BLaER1 (cell line): ENCODE measurements around the gene MOB4.

Experiments
- H3K27ac ChIP-seq: shearing (Covaris generic); formaldehyde crosslinking; 2 replicates; pipeline ENCODE4 v1.8.1; 2022
- H3K27me3 ChIP-seq: shearing (Covaris generic); formaldehyde crosslinking; 2 replicates; pipeline ENCODE4 v1.8.1; 2022
- H3K36me3 ChIP-seq: shearing (Covaris generic); formaldehyde crosslinking; 2 replicates; pipeline ENCODE4 v1.8.1; 2022
- H3K4me1 ChIP-seq: shearing (Covaris generic); formaldehyde crosslinking; 2 replicates; pipeline ENCODE4 v1.8.1; 2022
- H3K4me2 ChIP-seq: shearing (Covaris generic); formaldehyde crosslinking; 2 replicates; pipeline ENCODE4 v1.8.1; 2022
- H3K4me3 ChIP-seq: shearing (Covaris generic); formaldehyde crosslinking; 2 replicates; pipeline ENCODE4 v1.8.1; 2022
- H3K9ac ChIP-seq: shearing (Covaris generic); formaldehyde crosslinking; 2 replicates; pipeline ENCODE4 v1.8.1; 2022
- H3K9me3 ChIP-seq: shearing (Covaris generic); formaldehyde crosslinking; 2 replicates; pipeline ENCODE4 v1.8.1; 2022
- H4K20me1 ChIP-seq: shearing (Covaris generic); formaldehyde crosslinking; 2 replicates; pipeline ENCODE4 v1.8.1; 2022
- Cebpa-rat ChIP-seq: shearing (Covaris generic); IDR thresholded peaks from 2 replicates; pipeline ENCODE4 v1.8.1; 2022

MOB4 gene

DNA sequence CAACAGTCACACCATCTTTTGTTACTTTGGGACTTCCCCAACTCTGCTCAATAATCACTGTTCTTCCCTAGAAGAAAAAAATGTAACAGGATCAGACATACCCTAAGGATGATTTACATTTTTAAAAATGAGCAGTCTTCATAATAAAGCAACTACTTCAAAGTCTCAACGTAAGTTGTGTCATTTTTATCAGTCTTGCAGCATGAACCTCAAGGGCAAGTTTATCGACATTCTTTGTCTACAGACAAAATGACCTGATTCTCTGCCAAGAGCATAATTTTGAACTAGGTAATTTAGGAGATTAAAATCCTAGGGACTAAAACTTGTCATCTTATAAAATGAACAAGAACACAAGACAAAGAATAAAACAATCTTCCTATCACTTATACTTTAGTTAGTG, 18.5 kb upstream of the MOB4 start:
- Histone ChIP-seq H3K36me3 (peaks cover 68% of the 10 kb centered on the region), H3K4me1 (peaks cover 43% of the 10 kb centered on the region), H3K9ac (peak overlapping the region; percentile 90), H3K4me2 (peak overlapping the region; percentile 84), H3K4me3 (peak overlapping the region; percentile 87), H3K27me3 (no peaks in the 10 kb centered on the region), H4K20me1 (peaks cover 83% of the 10 kb centered on the region), H3K9me3 (no peaks in the 10 kb centered on the region), H3K27ac (no peak overlapping the region)
- no peak for TF ChIP-seq Cebpa-rat

DNA sequence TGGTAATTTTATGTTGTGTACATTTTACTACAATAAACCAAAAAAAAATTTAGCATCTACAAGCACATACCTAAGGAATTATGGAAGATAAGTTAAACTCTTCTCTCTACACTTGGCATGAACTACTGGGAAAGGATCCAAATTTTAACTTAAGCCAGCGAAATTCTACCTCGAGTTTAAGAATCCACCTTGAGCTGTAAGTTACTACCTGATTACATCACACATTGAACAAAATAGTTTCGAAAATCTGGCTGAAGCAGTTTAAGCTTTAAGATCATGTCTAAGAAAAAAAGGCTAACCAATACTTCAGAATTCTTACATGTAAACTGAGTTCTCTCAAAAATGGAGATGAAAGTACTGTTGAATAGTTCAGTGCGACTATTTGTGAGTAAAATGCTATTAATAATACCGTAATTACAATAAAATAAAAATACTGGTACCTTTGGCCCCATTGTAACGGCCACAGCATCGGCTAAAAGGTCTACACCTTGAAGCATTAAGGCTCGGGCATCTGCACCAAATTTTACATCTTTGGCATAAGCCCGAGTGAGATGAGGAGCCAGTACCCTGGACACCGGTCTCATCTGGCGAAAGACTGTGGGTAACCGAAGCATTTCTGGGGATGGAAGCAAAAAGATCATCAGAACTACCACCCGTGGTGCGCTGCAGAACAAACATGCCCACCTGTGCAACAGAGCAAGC, 17.5 kb upstream of the MOB4 start:
- peak overlapping the region; percentile 84 for H3K4me2 ChIP-seq
- peaks cover 83% of the 10 kb centered on the region for H4K20me1 ChIP-seq
- H3K27ac ChIP-seq = peak overlapping the region; percentile 95
- H3K9ac ChIP-seq = peak overlapping the region; percentile 90
- peak overlapping the region; percentile 87 for H3K4me3 ChIP-seq
- H3K27me3 ChIP-seq = no peaks in the 10 kb centered on the region
- H3K4me1 ChIP-seq = peaks cover 49% of the 10 kb centered on the region
- H3K9me3 ChIP-seq = no peaks in the 10 kb centered on the region
- peaks cover 65% of the 10 kb centered on the region for H3K36me3 ChIP-seq
- no peak for TF ChIP-seq Cebpa-rat

DNA sequence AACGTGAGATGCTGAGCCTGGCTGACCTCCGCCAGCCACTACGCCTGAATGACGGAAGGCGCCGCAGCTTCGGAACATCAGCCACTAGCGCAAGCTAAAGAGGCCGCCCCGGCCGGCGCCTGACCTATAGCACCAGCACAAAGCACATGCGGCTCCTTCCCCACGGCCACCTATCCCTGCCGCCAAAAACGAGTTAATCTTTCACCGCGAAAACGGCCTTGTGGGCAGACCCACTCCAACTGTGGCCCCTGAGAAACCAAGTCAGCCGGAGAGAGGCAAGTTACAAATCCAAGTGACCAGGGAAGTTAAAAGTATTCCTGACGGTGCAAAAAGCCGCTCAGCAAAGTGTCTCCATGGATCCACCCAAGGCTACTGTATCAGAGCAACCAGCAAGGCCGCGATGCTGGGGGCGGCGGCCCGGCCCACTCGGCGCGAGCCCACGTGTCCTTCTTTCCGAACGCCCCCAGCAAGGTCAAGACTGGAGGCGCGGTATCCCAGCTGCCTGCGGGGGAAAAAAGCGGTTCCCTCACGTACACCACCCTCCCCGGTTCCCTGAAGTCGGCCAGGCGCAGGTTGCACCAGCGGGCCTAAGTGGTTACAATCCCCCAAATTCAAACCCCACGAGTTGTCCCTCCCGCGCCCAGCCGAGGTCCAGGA, 16.8 kb upstream of the MOB4 start:
- Histone ChIP-seq H3K4me2 (peak overlapping the region; percentile 84), H3K27ac (peak overlapping the region; percentile 95), H3K9me3 (no peaks in the 10 kb centered on the region), H3K4me1 (peaks cover 49% of the 10 kb centered on the region), H3K27me3 (no peaks in the 10 kb centered on the region), H4K20me1 (peaks cover 83% of the 10 kb centered on the region), H3K4me3 (peak overlapping the region; percentile 87), H3K9ac (peak overlapping the region; percentile 90), H3K36me3 (peaks cover 65% of the 10 kb centered on the region)
- TF ChIP-seq Cebpa-rat = no peak

DNA sequence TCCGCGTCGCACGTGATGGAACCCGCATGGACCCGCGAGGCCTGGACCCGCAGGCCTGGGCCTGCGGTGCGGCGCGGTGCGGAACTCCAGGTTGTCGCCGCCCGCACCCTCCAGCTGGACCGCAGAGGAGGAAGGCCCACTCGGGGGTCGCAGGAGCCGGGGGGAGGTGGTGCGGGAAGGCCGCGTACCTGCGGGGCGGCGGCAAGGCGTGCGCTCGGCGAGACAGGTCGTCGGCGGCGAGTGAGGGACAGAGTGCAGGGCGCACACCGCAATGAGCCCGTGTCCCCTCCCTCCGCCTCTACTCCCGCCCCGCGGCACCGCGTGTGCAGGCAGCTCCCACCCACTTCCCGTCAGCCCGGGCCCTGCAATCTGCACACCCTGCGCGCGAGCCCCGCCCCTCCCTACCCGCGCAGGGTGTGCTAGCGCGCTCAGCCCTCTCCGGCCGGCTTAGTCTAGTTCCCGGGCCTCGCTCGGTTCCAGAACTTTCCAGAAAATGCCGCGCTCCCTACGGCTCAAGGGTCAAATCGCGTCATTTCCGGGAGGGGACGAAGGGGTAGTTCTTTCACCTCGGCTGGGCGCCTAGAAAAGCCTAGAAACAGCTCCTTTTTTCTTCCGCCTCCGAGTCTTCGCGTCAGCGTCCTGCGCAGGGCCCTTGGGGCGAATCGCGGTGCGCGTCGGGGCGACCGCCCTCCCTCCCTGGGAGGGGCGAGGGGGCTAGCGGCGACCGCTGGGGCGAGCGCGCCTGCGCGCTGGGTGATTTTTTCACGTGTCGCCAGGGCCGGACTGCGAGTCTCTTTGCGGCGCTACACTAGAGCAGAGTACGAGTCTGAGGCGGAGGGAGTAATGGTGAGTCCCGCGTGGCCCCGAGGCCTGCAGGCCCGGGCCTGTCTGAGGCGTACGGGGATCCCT, 16.0 kb upstream of the MOB4 start, which contains the start of the genes HSPD1 and HSPE1:
TSS of gene HSPD1 (minus strand) at position 247 of the 909 bp plus-strand sequence. CDS start 992 bp downstream, outside the sequence.
TSS of gene HSPE1 (plus strand) at position 786 of the 909 bp plus-strand sequence. CDS start at position 844, 58 bp downstream.
- no peak for TF ChIP-seq Cebpa-rat
- no peaks in the 10 kb centered on the region for H3K27me3 ChIP-seq
- H3K27ac ChIP-seq = peak within 1 kb of the TSS; percentile 95
- H3K9ac ChIP-seq = peak within 1 kb of the TSS; percentile 90
- peak within 1 kb of the TSS; percentile 84 for H3K4me2 ChIP-seq
- H3K36me3 ChIP-seq = peaks cover 65% of the 10 kb centered on the region
- peaks cover 76% of the 10 kb centered on the region for H4K20me1 ChIP-seq
- H3K9me3 ChIP-seq = no peaks in the 10 kb centered on the region
- peak within 1 kb of the TSS; percentile 87 for H3K4me3 ChIP-seq
- H3K4me1 ChIP-seq = peaks cover 49% of the 10 kb centered on the region

DNA sequence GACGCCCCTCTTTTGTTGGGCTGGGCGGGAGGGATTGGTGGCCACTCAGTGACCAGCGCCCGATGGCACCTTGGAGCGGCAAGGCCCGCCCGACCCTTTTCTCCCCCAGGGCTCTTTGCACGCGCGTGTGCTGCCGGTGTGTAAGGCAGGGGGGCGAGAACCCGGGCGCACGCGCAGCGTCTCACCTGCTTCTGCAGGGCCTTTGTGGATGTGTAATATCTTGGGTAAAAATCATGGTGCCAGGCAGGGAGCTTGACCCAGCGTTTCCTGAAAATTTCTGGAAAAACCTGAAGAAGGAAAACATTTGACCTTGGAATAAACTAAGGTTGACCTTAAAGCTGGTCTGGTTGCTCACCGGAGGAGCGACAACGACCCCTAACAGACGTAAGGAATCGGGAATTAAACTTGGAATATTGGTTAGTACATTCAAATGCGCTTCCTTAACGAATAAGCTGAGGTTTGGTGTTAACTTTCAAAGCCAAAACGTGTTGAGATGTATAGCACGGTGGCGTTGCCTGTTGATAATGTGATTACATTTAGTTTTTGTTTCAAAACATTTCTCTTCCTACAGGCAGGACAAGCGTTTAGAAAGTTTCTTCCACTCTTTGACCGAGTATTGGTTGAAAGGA, 15.2 kb upstream of the MOB4 start:
- peak overlapping the region; percentile 90 for H3K9ac ChIP-seq
- H3K27me3 ChIP-seq = no peaks in the 10 kb centered on the region
- H4K20me1 ChIP-seq = peaks cover 69% of the 10 kb centered on the region
- peak overlapping the region; percentile 95 for H3K27ac ChIP-seq
- no peaks in the 10 kb centered on the region for H3K9me3 ChIP-seq
- peak overlapping the region; percentile 79 for H3K4me2 ChIP-seq
- peak overlapping the region; percentile 87 for H3K4me3 ChIP-seq
- peaks cover 63% of the 10 kb centered on the region for H3K36me3 ChIP-seq
- H3K4me1 ChIP-seq = peaks cover 45% of the 10 kb centered on the region
- TF ChIP-seq Cebpa-rat = no peak

DNA sequence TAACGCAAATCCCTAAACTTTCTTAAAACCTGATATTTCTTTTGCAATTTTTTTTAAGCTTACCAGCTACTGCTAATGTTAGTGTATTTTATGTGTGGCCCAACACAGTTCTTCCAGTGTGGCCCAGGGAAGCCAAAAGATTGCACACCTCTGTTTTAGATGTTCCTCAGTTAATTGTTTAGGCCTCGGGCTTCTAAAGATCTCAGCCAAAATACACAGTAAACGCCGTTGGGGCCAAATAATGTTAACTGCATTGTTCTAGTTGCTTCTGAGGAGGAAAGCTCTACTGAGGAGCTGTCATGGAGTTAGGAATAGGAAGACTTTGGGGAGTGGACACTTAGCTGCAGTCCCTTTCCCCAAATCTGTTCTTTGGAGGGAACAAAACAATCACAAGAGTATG, 13.7 kb upstream of the MOB4 start:
- no peaks in the 10 kb centered on the region for H3K27me3 ChIP-seq
- H4K20me1 ChIP-seq = peaks cover 53% of the 10 kb centered on the region
- no peaks in the 10 kb centered on the region for H3K9me3 ChIP-seq
- H3K4me3 ChIP-seq = peak overlapping the region; percentile 87
- peak overlapping the region; percentile 79 for H3K4me2 ChIP-seq
- H3K9ac ChIP-seq = peak overlapping the region; percentile 90; the same call in 1 of the 2 replicates
- TF ChIP-seq Cebpa-rat = no peak
- H3K4me1 ChIP-seq = peaks cover 29% of the 10 kb centered on the region
- H3K27ac ChIP-seq = no peak overlapping the region
- peaks cover 59% of the 10 kb centered on the region for H3K36me3 ChIP-seq

DNA sequence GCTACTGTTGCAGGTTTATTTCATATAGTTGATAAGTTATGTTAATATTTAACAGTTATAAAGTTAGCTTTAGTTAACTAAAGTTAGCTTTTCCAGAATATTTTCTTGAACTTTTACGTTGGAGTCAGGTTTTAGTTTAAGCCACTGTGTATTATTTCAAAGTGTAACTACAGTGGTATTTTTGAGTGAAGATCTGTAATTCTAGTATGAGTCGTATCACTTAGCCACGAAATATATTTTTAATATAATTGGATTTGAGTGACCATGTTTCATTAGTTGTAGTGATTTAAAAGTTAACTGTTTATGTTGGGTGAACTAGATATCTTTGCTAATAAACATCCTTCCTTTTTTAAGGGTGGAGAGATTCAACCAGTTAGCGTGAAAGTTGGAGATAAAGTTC, 13.2 kb upstream of the MOB4 start:
- peak overlapping the region; percentile 79 for H3K4me2 ChIP-seq
- H3K36me3 ChIP-seq = peaks cover 58% of the 10 kb centered on the region
- no peaks in the 10 kb centered on the region for H3K27me3 ChIP-seq
- peak overlapping the region; percentile 87; the same call in 1 of the 2 replicates for H3K4me3 ChIP-seq
- 0 out of 2 replicates have a peak overlapping the region, but pooled peaks have one; percentile 90 for H3K9ac ChIP-seq
- peaks cover 48% of the 10 kb centered on the region for H4K20me1 ChIP-seq
- H3K27ac ChIP-seq = no peak overlapping the region
- no peak for TF ChIP-seq Cebpa-rat
- H3K4me1 ChIP-seq = peaks cover 24% of the 10 kb centered on the region
- no peaks in the 10 kb centered on the region for H3K9me3 ChIP-seq

DNA sequence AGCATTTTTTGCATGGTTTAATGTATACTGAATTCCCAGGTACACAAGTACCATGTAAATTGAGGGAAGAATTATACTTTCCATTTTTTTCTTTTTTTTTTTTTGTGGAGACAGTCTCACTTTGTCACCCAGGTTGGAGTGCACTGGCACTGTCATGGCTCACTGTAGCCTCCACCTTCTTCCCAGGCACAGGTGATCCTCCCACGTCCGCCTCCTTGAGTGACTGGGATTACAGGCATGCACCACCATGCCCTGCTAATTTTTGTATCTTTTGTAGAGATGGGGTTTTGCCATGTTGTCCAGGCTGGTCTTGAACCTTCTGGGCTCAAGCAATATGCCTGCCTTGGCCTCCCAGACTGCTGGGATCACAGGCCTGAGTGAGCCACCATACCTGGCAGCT, 11.9 kb upstream of the MOB4 start:
- no peak for TF ChIP-seq Cebpa-rat
- Histone ChIP-seq H4K20me1 (peaks cover 35% of the 10 kb centered on the region), H3K4me3 (no peak overlapping the region), H3K9ac (no peak overlapping the region), H3K9me3 (no peaks in the 10 kb centered on the region), H3K4me1 (peaks cover 17% of the 10 kb centered on the region), H3K4me2 (no peak overlapping the region), H3K27ac (no peak overlapping the region), H3K27me3 (no peaks in the 10 kb centered on the region), H3K36me3 (peaks cover 63% of the 10 kb centered on the region)

DNA sequence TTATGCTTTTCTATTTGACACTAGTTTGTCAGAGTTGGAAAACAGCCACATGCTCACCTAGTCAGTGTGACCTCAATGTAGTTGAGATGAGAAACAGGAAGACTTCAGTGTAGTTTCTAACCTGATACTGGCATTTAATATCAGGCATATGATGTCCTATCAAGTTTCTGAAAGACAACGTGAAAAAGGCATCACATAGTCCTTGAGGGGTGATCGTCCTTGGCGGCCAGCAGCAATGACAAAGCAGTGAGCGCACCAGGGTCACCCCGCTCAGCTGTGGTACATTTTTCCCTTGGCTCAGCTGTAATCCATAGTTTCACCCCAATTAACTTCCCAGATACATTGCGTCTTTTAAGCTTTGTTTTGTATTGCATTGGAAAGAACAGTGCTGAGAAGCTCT, 11.4 kb upstream of the MOB4 start:
- Histone ChIP-seq H4K20me1 (peaks cover 30% of the 10 kb centered on the region), H3K27ac (no peak overlapping the region), H3K4me2 (no peak overlapping the region), H3K9me3 (no peaks in the 10 kb centered on the region), H3K9ac (no peak overlapping the region), H3K4me1 (peaks cover 17% of the 10 kb centered on the region), H3K36me3 (peaks cover 64% of the 10 kb centered on the region), H3K27me3 (no peaks in the 10 kb centered on the region), H3K4me3 (no peak overlapping the region)
- TF ChIP-seq Cebpa-rat = no peak
